GM10266 (cell line): ENCODE data around the gene XRCC3.

Source experiments
- DNase-seq: peaks from one replicate; pipeline ENCODE4 v3.0.0; 2012; ENCODE audit errors: extremely low spot score
- CTCF ChIP-seq: IDR thresholded peaks from 2 replicates; pipeline ENCODE4 v1.5.1; 2012; ENCODE audit warnings: mild to moderate bottlenecking, low read depth; ENCODE audit not compliant: control insufficient read depth, insufficient read depth; ENCODE audit errors: missing control alignments

XRCC3 gene

GRCh38 chr14:103716899-103717411 lies 1.7 kb upstream of the XRCC3 start:
- DNase-seq = no peak

GRCh38 chr14:103716091-103716801 lies 995 bp upstream of the XRCC3 start:
- no peak for TF ChIP-seq CTCF
- DNase-seq = peak; percentile 64

More at GRCh38 chr14:103716899-103717411, 1.7 kb upstream of the XRCC3 start:
- no peak for TF ChIP-seq CTCF

- no peak for TF ChIP-seq CTCF
- DNase-seq = no peak
Measured at GRCh38 chr14:103714063-103714724, 1.1 kb downstream of the XRCC3 start.

- TF ChIP-seq CTCF = no peak
- DNase-seq = no peak
Measured at GRCh38 chr14:103713304-103714062, 1.8 kb downstream of the XRCC3 start.

- DNase-seq = no peak
Measured at GRCh38 chr14:103712633-103713247, 2.5 kb downstream of the XRCC3 start.

More at GRCh38 chr14:103712633-103713247, 2.5 kb downstream of the XRCC3 start:
- no peak for TF ChIP-seq CTCF
